HUES48 (cell line): ENCODE measurements around the gene TRIO.

Experiments used
- H3K27ac ChIP-seq: one replicate; pipeline ENCODE4 v1.7.0; 2013; ENCODE audit warnings: low read depth, low read length, inconsistent platforms
- H3K27me3 ChIP-seq: 2 replicates; pipeline ENCODE4 v1.6.1; 2013; ENCODE audit warnings: mild to moderate bottlenecking, low read length; ENCODE audit not compliant: control insufficient read depth, insufficient read depth
- H3K36me3 ChIP-seq: 2 replicates; pipeline ENCODE4 v1.6.1; 2013; ENCODE audit warnings: low read length; ENCODE audit not compliant: control insufficient read depth, insufficient read depth
- H3K4me1 ChIP-seq: 2 replicates; pipeline ENCODE4 v1.6.1; 2013; ENCODE audit warnings: mild to moderate bottlenecking, low read length; ENCODE audit not compliant: control insufficient read depth, insufficient read depth
- H3K4me3 ChIP-seq: 2 replicates; pipeline ENCODE4 v1.5.1; 2013; ENCODE audit warnings: mild to moderate bottlenecking, low read depth, low read length
- H3K9ac ChIP-seq: 2 replicates; pipeline ENCODE4 v1.6.1; 2013; ENCODE audit warnings: mild to moderate bottlenecking, low read depth, low read length, moderate library complexity
- H3K9me3 ChIP-seq: 2 replicates; pipeline ENCODE4 v1.6.1; 2013; ENCODE audit warnings: low read length; ENCODE audit not compliant: control insufficient read depth, insufficient read depth

TRIO gene

DNA sequence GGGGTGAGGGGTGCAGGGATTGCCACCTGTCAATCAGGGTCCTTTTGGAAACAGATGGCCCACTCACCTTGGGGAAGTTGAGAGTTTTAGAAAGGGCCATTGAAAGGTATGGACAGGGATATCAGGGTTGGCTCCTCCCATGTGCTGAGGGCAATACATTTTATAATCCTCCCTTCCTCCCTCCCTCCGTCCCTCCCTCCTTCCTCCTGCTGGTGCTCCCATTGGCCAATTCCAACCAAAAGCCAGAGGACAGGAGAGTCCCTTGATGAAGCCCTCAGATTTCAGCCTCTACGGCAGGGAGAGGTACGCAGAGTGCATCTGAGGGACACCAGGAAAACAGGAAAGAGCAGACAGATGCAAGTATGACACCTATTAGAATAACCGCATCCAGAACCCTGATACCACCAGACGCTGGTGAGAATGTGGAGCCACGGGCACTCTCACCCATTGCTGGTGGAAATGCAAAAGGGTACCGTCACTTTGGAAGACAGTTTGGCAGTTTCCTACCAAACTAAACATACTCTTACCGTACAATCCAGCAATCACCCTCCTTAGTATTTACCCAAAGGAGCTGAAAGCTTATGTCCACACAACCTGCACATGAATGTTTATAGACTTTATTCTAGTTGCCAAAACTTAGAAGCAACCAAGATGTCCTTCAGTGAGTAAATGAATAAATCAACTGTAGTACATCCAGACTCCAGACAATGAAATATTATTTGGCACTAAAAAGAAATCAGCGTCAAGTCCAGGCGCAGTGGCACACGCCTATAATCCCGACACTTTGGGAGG lies 380.3 kb downstream of the TRIO start:
- no peak overlapping the region for H3K9ac ChIP-seq
- no peak overlapping the region for H3K27ac ChIP-seq
- no peak overlapping the region for H3K4me3 ChIP-seq
- H3K36me3 ChIP-seq = no peaks in the 10 kb centered on the region
- H3K4me1 ChIP-seq = no peaks in the 10 kb centered on the region
- no peaks in the 10 kb centered on the region for H3K9me3 ChIP-seq
- no peaks in the 10 kb centered on the region for H3K27me3 ChIP-seq

DNA sequence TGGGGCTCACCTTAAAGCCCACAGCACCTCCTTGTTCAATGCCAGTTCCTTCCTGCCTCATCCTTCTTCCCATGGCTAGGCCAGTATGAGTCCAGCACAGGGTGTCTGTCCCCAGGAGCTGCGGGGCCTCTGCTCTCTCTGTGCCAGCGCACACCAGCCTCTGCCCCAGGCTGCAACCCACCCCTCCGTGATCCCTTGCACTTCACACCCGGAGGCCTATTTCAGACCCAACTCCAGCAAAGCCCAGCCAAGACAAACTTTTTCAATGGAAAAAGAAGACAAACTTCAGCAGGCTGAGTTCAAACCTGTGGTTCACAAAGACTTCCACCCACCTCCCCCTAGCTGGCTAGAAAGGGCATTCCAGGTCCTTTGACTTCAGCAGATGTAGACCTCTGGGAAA lies 382.3 kb downstream of the TRIO start:
- H3K4me1 ChIP-seq = no peaks in the 10 kb centered on the region
- no peaks in the 10 kb centered on the region for H3K36me3 ChIP-seq
- no peak overlapping the region for H3K9ac ChIP-seq
- no peak overlapping the region for H3K27ac ChIP-seq
- no peaks in the 10 kb centered on the region for H3K9me3 ChIP-seq
- no peaks in the 10 kb centered on the region for H3K27me3 ChIP-seq
- H3K4me3 ChIP-seq = no peak overlapping the region

DNA sequence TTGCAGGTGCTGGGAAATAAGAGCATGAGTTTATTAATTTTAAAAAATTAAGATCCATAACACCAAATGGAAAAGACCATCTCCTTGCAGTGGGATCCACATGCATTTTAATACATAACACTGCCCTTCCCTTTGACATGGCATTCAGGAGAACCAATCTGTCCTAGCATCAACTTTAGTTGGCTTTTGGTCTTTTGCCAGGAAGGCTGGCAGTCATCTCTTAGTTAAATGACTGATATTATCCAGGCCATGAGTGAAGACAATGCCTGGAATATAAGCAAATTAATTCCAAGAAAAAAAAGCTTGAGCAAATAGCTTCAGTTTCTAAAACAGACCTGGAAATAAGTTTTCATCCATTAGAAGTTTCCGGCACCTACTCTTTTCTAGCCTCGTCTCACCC lies 383.4 kb downstream of the TRIO start:
- Histone ChIP-seq H3K4me1 (no peaks in the 10 kb centered on the region), H3K27ac (no peak overlapping the region), H3K36me3 (no peaks in the 10 kb centered on the region), H3K27me3 (no peaks in the 10 kb centered on the region), H3K4me3 (no peak overlapping the region), H3K9me3 (no peaks in the 10 kb centered on the region), H3K9ac (no peak overlapping the region)

DNA sequence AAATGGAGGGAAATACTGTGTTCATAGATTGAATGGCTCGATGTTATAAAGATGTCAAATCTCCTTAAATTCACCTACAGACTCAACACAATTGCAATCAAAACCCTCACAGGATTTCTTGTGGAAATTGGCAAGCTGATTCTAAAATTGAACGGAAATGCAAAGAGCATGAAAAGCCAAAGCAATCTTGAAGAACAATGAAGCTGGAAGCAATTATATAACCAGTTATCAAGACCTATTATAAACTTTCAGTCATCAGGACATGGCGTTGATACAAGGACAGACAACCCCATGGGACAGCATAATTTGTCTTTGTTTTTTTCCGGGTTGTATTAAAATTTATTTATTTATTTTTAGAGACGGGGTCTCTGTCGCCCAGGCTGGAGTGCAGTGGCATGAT lies 385.0 kb downstream of the TRIO start:
- no peaks in the 10 kb centered on the region for H3K27me3 ChIP-seq
- no peaks in the 10 kb centered on the region for H3K9me3 ChIP-seq
- no peaks in the 10 kb centered on the region for H3K4me1 ChIP-seq
- no peak overlapping the region for H3K4me3 ChIP-seq
- no peaks in the 10 kb centered on the region for H3K36me3 ChIP-seq
- no peak overlapping the region for H3K9ac ChIP-seq
- no peak overlapping the region for H3K27ac ChIP-seq

DNA sequence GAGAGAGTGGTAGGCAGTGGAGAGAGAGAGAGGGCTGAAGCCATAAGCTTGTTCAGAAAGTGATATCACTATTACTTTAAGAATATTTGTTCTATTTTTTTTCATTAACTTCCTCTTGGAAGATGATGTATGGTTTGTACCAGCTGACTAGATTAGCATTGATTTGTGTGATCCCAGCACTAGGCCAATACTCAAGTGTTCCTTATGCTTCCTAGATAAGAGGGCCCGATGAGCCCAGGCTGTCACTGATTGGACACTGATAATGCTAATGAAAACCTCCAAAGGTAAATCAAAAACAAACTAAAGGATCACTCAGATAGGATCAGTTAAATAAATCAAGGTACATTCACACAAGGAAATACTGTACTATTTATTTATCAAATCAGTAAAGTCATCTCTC lies 385.8 kb downstream of the TRIO start:
- H3K36me3 ChIP-seq = no peaks in the 10 kb centered on the region
- H3K27ac ChIP-seq = no peak overlapping the region
- H3K9ac ChIP-seq = no peak overlapping the region

DNA sequence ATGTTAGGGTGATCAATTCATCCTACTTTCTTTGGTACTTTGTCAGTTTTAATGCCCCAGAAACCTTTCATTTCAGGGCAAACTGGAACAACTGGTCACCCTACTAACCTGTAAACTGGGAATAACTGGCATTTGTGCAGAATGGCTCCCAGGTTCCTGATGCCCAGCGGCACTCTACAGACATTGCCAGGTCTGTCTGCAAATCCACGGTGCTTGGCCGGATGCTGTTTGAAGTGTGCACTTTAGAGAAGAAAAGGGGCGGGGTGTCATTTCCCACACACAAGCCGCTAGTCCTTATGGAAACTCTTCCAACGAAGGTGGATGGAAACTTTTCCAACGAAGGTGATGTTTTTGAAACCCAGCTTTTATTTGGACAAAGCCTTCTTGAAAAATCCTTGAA lies 388.5 kb downstream of the TRIO start:
- no peaks in the 10 kb centered on the region for H3K9me3 ChIP-seq
- no peak overlapping the region for H3K4me3 ChIP-seq
- H3K9ac ChIP-seq = no peak overlapping the region
- H3K4me1 ChIP-seq = peaks cover 4% of the 10 kb centered on the region; the same call in 1 of the 2 replicates
- no peaks in the 10 kb centered on the region for H3K36me3 ChIP-seq
- no peaks in the 10 kb centered on the region for H3K27me3 ChIP-seq
- no peak overlapping the region for H3K27ac ChIP-seq

More for the DNA sequence above, 385.8 kb downstream of the TRIO start:
- no peaks in the 10 kb centered on the region for H3K4me1 ChIP-seq
- H3K9me3 ChIP-seq = no peaks in the 10 kb centered on the region
- H3K27me3 ChIP-seq = no peaks in the 10 kb centered on the region
- no peak overlapping the region for H3K4me3 ChIP-seq

DNA sequence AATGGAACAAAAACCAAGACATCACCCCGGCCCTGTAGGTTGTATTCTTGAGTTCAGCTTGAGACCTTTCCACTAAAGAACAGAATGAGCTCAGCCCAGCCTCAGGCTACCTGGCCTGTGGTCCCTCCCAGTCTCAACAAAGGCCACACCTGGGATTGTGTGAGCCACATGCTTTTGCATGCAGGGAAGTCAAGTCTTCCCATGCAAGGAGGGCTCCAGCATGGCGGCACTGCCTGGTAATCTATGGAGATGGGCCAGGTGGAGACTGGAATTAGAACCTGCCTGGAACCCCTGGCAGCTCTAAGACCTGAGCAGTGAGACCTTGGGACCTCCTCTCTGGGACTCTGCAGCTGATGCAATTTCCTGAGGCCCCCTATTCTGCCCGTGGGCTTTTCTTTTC lies 389.0 kb downstream of the TRIO start:
- Histone ChIP-seq H3K4me3 (no peak overlapping the region), H3K27me3 (no peaks in the 10 kb centered on the region), H3K9me3 (no peaks in the 10 kb centered on the region), H3K9ac (no peak overlapping the region), H3K36me3 (no peaks in the 10 kb centered on the region), H3K4me1 (peaks cover 4% of the 10 kb centered on the region; the same call in 1 of the 2 replicates), H3K27ac (no peak overlapping the region)

DNA sequence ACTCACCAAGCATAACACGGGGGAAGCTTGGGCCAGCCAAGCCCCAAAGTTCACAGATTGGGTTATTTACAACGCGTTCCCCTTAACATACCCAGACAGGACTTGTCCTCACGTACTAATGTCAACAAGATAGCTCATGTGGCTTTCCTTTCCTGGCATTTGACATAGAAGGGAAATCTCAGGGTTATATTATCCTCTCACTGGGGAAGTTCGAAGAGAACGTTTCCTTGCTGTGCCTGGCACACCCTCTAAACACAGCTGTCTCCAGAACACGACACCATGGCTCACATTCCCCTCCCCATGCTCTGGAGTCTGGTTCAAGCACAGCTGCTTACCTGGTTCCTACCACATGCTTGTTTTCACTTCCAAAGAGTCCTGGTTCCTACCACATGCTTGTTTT lies 391.6 kb downstream of the TRIO start:
- Histone ChIP-seq H3K9me3 (no peaks in the 10 kb centered on the region), H3K36me3 (no peaks in the 10 kb centered on the region), H3K27ac (no peak overlapping the region), H3K27me3 (no peaks in the 10 kb centered on the region), H3K4me1 (peaks cover 4% of the 10 kb centered on the region; the same call in 1 of the 2 replicates), H3K4me3 (no peak overlapping the region), H3K9ac (no peak overlapping the region)

DNA sequence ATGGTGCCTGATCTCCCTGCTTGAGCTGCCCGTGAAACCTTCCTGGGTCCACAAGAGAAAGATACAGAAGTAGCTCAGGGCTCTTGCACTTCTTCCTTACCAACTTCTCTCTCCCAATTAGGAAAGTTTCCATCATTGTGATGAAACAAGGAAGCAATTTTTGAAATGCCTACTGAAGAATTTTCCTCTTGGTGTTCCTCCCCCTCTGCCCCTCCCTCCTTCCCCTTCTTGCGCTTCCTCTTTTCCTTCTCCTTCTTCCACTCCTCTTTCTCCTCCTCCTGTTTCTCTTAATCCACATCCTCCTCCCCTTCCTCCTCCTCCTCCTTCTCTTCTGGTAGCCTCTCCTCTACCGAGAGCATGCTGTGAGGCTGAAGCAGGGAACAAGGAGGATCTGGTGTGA lies 402.2 kb downstream of the TRIO start:
- no peaks in the 10 kb centered on the region for H3K9me3 ChIP-seq
- no peak overlapping the region for H3K9ac ChIP-seq
- H3K4me1 ChIP-seq = no peaks in the 10 kb centered on the region
- H3K4me3 ChIP-seq = no peak overlapping the region
- no peaks in the 10 kb centered on the region for H3K27me3 ChIP-seq
- H3K36me3 ChIP-seq = no peaks in the 10 kb centered on the region
- H3K27ac ChIP-seq = no peak overlapping the region

DNA sequence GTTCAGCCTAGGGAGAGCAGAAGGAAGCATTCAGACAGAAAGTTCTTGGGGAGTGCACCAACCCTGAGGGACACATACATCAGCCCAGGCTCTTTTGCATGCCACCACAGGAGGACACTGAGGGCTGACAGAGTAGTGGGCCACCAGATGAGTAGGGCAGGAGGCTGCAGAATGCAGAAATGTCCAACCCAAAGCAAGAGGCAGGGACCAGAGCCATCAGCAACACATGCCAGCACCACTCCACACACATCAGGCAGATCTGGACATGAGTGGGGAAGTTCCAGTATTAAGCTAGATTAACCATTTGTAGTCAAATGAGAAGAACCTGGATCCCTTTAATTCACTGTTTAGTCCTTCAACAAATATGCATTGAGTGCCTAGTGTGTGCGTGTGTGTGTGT lies 402.7 kb downstream of the TRIO start:
- no peak overlapping the region for H3K4me3 ChIP-seq
- H3K4me1 ChIP-seq = no peaks in the 10 kb centered on the region
- H3K27ac ChIP-seq = no peak overlapping the region
- H3K9me3 ChIP-seq = no peaks in the 10 kb centered on the region
- no peak overlapping the region for H3K9ac ChIP-seq
- H3K36me3 ChIP-seq = no peaks in the 10 kb centered on the region
- H3K27me3 ChIP-seq = no peaks in the 10 kb centered on the region

DNA sequence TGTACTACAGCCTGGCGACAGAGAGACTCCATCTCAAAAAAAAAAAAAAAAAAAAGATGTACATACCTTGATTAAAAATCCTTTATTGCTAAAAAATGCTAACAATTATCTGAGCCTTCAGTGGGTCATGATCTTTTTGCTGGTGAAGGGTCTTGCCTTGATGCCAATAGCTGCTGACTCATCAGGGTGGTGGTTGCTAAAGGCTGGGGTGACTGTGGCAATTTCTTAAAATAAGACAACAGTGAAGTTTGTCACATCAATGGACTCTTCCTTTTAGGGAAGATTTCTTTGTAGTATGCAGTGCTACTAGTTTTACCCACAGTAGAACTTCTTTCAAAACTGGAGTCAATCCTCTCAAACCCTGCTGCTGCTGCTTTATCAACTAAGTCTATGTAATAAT lies 404.5 kb downstream of the TRIO start:
- Histone ChIP-seq H3K9me3 (no peaks in the 10 kb centered on the region), H3K9ac (no peak overlapping the region), H3K4me1 (no peaks in the 10 kb centered on the region), H3K27ac (no peak overlapping the region), H3K4me3 (no peak overlapping the region), H3K27me3 (no peaks in the 10 kb centered on the region), H3K36me3 (no peaks in the 10 kb centered on the region)
